Esophagus muscularis mucosa (tissue), 3 donors: ENCODE data around the gene ANAPC1.
"Not testable (repeated sequence)": the region's sequence is repeated elsewhere in the genome, so short reads cannot be mapped to it uniquely, and the experiment has no call there.

Source experiments
- POLR2A ChIP-seq: fragments of 450-650 bp; IDR thresholded peaks from one replicate; pipeline ENCODE4 v1.6.1; 2017; ENCODE audit warnings: antibody characterized with exemption, moderate library complexity, mild to moderate bottlenecking, low read depth
- TF ChIP-seq, protein P1 (sequence below), 3 experiments: fragments of 200-600 bp in 2 of 3; fragments of 450-650 bp in 1 of 3; sonication (generic) in 2 of 3; IDR thresholded peaks; one replicate each; pipeline ENCODE4 v1.5.1; 2017 to 2019; ENCODE audit warnings: antibody characterized with exemption in 3 of 3, mild to moderate bottlenecking in 2 of 3, moderate library complexity in 1 of 3

DNA sequence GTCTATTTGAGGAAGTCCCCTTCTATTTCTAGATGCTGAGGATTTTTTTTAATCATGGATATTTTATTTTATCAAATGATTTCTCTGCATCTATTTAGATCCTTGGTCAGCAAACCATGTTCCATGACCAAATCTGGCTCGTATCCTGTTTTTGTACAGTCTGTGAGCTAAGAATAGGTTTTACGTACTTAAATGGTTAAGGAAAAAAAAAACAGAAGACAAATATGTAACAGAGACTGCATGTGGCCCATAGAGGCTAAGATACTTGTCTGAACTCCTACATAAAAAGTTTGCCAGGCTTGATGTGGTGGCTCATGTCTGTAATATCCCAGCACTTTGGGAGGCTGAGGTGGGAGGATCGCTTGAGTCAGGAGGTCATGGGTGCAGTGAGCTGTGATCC lies 31.4 kb downstream of the ANAPC1 start:
- not testable (repeated sequence) for TF ChIP-seq POLR2A
- TF ChIP-seq, protein P1, sequence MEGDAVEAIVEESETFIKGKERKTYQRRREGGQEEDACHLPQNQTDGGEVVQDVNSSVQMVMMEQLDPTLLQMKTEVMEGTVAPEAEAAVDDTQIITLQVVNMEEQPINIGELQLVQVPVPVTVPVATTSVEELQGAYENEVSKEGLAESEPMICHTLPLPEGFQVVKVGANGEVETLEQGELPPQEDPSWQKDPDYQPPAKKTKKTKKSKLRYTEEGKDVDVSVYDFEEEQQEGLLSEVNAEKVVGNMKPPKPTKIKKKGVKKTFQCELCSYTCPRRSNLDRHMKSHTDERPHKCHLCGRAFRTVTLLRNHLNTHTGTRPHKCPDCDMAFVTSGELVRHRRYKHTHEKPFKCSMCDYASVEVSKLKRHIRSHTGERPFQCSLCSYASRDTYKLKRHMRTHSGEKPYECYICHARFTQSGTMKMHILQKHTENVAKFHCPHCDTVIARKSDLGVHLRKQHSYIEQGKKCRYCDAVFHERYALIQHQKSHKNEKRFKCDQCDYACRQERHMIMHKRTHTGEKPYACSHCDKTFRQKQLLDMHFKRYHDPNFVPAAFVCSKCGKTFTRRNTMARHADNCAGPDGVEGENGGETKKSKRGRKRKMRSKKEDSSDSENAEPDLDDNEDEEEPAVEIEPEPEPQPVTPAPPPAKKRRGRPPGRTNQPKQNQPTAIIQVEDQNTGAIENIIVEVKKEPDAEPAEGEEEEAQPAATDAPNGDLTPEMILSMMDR (IDR thresholded peaks at IDR 0.05): not testable (repeated sequence)
